WTC11 (cell line): ENCODE results near the gene DGUOK.

Source experiments
- CREM ChIP-seq: sonication (generic); formaldehyde crosslinking; IDR thresholded peaks from 2 replicates; pipeline ENCODE4 v1.8.1; 2022; ENCODE audit warnings: mild to moderate bottlenecking, missing genetic modification reagents, moderate library complexity
- NFE2L1 ChIP-seq: sonication (generic); formaldehyde crosslinking; IDR thresholded peaks from 2 replicates; pipeline ENCODE4 v1.8.1; 2023; ENCODE audit warnings: missing genetic modification reagents
- OVOL2 ChIP-seq: fragments of 250-450 bp; sonication (Bioruptor Pico); IDR thresholded peaks from 2 replicates; pipeline ENCODE4 v1.9.0; 2021; ENCODE audit warnings: mild to moderate bottlenecking, borderline replicate concordance
- SP1 ChIP-seq: sonication (generic); formaldehyde crosslinking; conservative IDR thresholded peaks from 2 replicates; pipeline ENCODE4 v1.8.1; 2022; ENCODE audit warnings: missing genetic modification reagents
- TCF7 ChIP-seq: sonication (generic); formaldehyde crosslinking; IDR thresholded peaks from 2 replicates; pipeline ENCODE4 v1.8.0; 2022; ENCODE audit warnings: mild to moderate bottlenecking, low read depth, missing genetic modification reagents, moderate library complexity
- ZNF121 ChIP-seq: sonication (generic); formaldehyde crosslinking; IDR thresholded peaks from 2 replicates; pipeline ENCODE4 v1.8.0; 2023; ENCODE audit warnings: missing genetic modification reagents
- ZNF219 ChIP-seq: sonication (generic); formaldehyde crosslinking; IDR thresholded peaks from 2 replicates; pipeline ENCODE4 v1.8.0; 2023; ENCODE audit warnings: missing genetic modification reagents, mild to moderate bottlenecking, borderline replicate concordance
- TF ChIP-seq, protein P1 (sequence below): sonication (generic); formaldehyde crosslinking; IDR thresholded peaks from 2 replicates; pipeline ENCODE4 v1.8.0; 2022; ENCODE audit warnings: mild to moderate bottlenecking, missing genetic modification reagents
- TF ChIP-seq, protein P2 (sequence below): fragments of 200-600 bp; IDR thresholded peaks from 2 replicates; pipeline ENCODE4 v1.8.0; 2022; ENCODE audit warnings: antibody characterized with exemption
- TF ChIP-seq, protein P3 (sequence below): sonication (generic); formaldehyde crosslinking; IDR thresholded peaks from 2 replicates; pipeline ENCODE4 v1.8.1; 2022; ENCODE audit warnings: low read depth, missing genetic modification reagents, borderline replicate concordance
- TF ChIP-seq, protein P4 (sequence below): sonication (generic); formaldehyde crosslinking; IDR thresholded peaks from 2 replicates; pipeline ENCODE4 v1.8.0; 2022; ENCODE audit warnings: mild to moderate bottlenecking, missing genetic modification reagents
- TF ChIP-seq, protein P5 (sequence below): sonication (generic); formaldehyde crosslinking; IDR thresholded peaks from 2 replicates; pipeline ENCODE4 v1.8.0; 2023; ENCODE audit warnings: missing genetic modification reagents

DNA sequence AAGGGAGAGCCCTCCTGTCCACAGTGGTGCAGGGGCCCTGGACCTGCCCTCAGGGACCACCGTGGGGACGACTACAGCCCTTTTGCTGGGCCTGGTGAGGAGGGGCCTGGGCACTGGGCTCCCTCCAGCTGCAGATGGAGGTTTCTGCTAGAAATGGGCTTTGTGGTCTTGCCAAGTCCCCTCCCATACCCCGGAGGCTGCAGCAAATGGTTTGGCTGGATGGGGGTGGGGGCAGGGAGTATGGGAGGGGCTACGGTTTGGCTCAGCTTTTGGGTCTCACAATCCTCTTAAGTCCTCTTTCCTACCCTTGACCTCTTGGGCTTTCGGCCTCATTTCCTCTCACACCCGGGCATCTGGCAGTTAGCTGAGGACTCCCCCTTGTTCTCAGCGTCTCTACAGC, 79.8 kb downstream of the DGUOK start:
- no peak for TF ChIP-seq OVOL2 (CRISPR knock-in tag)
- TF ChIP-seq SP1 (CRISPR knock-in tag), result no peak
- TF ChIP-seq, protein P1, sequence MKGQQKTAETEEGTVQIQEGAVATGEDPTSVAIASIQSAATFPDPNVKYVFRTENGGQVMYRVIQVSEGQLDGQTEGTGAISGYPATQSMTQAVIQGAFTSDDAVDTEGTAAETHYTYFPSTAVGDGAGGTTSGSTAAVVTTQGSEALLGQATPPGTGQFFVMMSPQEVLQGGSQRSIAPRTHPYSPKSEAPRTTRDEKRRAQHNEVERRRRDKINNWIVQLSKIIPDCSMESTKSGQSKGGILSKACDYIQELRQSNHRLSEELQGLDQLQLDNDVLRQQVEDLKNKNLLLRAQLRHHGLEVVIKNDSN (CRISPR knock-in tag), result no peak
- no peak for TF ChIP-seq NFE2L1 (CRISPR knock-in tag)
- TF ChIP-seq, protein P2, sequence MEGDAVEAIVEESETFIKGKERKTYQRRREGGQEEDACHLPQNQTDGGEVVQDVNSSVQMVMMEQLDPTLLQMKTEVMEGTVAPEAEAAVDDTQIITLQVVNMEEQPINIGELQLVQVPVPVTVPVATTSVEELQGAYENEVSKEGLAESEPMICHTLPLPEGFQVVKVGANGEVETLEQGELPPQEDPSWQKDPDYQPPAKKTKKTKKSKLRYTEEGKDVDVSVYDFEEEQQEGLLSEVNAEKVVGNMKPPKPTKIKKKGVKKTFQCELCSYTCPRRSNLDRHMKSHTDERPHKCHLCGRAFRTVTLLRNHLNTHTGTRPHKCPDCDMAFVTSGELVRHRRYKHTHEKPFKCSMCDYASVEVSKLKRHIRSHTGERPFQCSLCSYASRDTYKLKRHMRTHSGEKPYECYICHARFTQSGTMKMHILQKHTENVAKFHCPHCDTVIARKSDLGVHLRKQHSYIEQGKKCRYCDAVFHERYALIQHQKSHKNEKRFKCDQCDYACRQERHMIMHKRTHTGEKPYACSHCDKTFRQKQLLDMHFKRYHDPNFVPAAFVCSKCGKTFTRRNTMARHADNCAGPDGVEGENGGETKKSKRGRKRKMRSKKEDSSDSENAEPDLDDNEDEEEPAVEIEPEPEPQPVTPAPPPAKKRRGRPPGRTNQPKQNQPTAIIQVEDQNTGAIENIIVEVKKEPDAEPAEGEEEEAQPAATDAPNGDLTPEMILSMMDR, result no peak
- no peak for TF ChIP-seq CREM (CRISPR knock-in tag)
- TF ChIP-seq, protein P3, sequence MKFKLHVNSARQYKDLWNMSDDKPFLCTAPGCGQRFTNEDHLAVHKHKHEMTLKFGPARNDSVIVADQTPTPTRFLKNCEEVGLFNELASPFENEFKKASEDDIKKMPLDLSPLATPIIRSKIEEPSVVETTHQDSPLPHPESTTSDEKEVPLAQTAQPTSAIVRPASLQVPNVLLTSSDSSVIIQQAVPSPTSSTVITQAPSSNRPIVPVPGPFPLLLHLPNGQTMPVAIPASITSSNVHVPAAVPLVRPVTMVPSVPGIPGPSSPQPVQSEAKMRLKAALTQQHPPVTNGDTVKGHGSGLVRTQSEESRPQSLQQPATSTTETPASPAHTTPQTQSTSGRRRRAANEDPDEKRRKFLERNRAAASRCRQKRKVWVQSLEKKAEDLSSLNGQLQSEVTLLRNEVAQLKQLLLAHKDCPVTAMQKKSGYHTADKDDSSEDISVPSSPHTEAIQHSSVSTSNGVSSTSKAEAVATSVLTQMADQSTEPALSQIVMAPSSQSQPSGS (CRISPR knock-in tag), result no peak
- no peak for TF ChIP-seq TCF7 (CRISPR knock-in tag)
- TF ChIP-seq, protein P4, sequence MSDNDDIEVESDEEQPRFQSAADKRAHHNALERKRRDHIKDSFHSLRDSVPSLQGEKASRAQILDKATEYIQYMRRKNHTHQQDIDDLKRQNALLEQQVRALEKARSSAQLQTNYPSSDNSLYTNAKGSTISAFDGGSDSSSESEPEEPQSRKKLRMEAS (CRISPR knock-in tag), result no peak
- no peak for TF ChIP-seq ZNF219
- TF ChIP-seq ZNF121, result no peak
- TF ChIP-seq, protein P5, sequence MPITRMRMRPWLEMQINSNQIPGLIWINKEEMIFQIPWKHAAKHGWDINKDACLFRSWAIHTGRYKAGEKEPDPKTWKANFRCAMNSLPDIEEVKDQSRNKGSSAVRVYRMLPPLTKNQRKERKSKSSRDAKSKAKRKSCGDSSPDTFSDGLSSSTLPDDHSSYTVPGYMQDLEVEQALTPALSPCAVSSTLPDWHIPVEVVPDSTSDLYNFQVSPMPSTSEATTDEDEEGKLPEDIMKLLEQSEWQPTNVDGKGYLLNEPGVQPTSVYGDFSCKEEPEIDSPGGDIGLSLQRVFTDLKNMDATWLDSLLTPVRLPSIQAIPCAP, result no peak
